ENCODE measurements around the gene NDUFS6.
A peak's percentile ranks its signal among the peaks of the same experiment; 100 is the strongest.

NDUFS6 gene

DNA sequence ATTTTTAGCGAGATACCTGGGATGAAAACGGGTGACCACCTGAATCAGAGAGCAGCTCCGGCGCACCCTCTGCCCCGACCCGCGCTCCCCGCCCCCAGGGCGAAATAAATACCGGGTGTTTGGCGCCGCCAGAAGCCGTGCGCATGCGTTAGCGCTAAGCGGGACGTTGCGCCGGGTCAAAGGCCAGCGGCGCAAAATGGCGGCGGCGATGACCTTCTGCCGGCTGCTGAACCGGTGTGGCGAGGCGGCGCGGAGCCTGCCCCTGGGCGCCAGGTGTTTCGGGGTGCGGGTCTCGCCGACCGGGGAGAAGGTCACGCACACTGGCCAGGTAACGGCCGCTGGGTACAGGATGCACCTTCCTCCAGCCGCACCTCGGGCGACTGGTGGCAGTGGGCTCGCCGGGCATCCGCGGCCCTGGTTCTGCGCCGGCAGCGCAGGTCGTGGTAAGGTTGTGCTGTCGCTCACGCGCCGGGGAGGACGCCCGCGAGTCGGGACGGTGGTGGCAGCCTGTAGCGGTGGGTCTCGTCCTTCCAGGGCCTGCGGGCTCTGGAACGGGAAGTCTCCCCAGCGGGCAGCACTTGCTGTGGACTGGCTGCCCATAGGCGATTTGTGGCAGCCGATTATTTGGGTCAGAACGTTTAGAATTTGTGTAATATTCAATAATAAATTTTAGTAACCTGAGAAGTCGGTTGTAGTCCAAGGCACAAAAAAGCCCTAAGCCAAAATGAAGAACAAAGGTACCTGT lies at the start of gene NDUFS6:
Gene NDUFS6, plus strand, starts transcription at position 186 of the 745 bp plus-strand sequence. Its CDS starts 11 bp downstream, at position 197.
- Histone ChIP-seq H3K4me1 (ENCODE audit: control insufficient read depth, insufficient read depth, low read length) (peaks cover 5% of the 10 kb centered on the region), H3K9ac (ENCODE audit: low read depth, low read length) (peak within 1 kb of the TSS; percentile 97), H3K4me3 (ENCODE audit: low read depth, low read length) (peak within 1 kb of the TSS; percentile 100), H3K27me3 (ENCODE audit: control insufficient read depth, insufficient read depth, low read length) (no peaks in the 10 kb centered on the region), H3K27ac (ENCODE audit: low read depth, low read length) (peak within 1 kb of the TSS; percentile 88), H3K9me3 (ENCODE audit: control insufficient read depth, insufficient read depth, low read length) (no peaks in the 10 kb centered on the region), H3K36me3 (ENCODE audit: control insufficient read depth, insufficient read depth, low read length) (peaks cover 65% of the 10 kb centered on the region)

DNA sequence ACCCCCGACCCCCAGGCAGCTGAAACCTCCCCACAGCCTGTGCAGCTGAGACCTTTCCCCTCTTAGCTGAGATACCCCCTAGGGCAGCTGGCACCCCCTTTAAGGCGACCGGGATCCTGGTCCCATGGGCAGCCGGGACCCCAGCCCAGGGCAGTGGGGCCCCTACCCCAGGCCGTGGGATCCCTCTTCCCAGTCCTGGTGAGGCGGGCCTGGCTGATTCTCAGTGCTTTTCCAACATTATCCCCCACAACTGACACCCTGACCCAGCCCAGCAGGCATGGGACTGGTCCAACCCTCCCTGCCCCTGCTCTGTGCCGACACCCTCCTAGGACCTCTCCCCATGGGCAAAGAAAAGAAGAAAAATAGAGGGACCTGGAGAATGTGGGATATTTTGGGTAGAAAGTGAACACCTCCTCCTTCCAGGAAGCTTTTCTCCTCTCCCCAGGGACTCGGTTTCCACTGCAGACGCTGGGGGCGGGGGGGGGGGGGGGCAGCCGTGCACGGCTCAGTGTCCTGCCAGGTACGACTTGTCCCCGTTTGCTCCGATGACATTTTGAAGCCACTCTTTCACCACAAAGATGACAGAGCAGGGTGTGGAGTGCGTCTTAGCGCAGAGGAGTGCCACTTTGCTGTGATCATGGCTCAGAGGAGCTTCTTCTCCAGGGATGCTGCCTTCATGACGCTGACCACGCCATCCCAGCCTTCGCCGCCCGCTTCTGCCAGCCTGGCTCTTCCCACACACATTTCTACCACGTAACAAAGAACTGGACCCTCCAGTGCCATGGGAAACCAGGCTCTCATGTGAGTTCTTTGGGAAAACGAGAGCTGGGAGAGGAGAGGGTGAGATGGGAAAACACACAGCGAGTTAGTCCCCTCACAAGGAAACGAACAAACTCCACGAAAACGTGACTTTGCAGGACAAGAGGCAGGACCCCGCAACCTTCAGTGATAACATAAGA lies 49.1 kb upstream of the NDUFS6 start:
- Histone ChIP-seq H3K9ac (ENCODE audit: low read depth, low read length) (no peak overlapping the region), H3K9me3 (ENCODE audit: control insufficient read depth, insufficient read depth, low read length) (no peaks in the 10 kb centered on the region), H3K27me3 (ENCODE audit: control insufficient read depth, insufficient read depth, low read length) (no peaks in the 10 kb centered on the region), H3K4me3 (ENCODE audit: low read depth, low read length) (no peak overlapping the region), H3K36me3 (ENCODE audit: control insufficient read depth, insufficient read depth, low read length) (no peaks in the 10 kb centered on the region), H3K4me1 (ENCODE audit: control insufficient read depth, insufficient read depth, low read length) (peaks cover 8% of the 10 kb centered on the region; the same call in 1 of the 2 replicates), H3K27ac (ENCODE audit: low read depth, low read length) (no peak overlapping the region)

DNA sequence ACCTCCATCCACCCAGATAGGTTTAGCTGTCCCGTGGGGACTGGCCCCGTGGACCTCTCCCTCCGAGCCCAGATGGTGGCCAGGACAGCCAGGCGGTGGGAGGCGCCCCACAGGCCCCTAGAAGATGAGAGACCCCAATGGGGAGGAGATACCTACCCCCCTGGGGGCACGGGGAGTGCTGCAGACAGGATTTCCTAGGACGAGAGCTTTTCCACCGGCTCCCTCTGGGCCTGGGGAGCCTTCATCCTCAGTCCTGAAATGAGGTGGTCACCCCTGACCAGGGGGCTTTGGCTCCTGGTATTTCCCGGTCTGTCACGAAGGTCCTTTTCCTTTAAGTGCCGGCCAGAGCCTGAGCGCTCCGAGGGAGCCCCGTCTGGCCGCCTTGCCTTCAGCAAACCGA lies 48.3 kb upstream of the NDUFS6 start:
- Histone ChIP-seq H3K9ac (ENCODE audit: low read depth, low read length) (no peak overlapping the region), H3K27me3 (ENCODE audit: control insufficient read depth, insufficient read depth, low read length) (no peaks in the 10 kb centered on the region), H3K36me3 (ENCODE audit: control insufficient read depth, insufficient read depth, low read length) (no peaks in the 10 kb centered on the region), H3K27ac (ENCODE audit: low read depth, low read length) (no peak overlapping the region), H3K9me3 (ENCODE audit: control insufficient read depth, insufficient read depth, low read length) (no peaks in the 10 kb centered on the region), H3K4me3 (ENCODE audit: low read depth, low read length) (no peak overlapping the region), H3K4me1 (ENCODE audit: control insufficient read depth, insufficient read depth, low read length) (peaks cover 8% of the 10 kb centered on the region; the same call in 1 of the 2 replicates)

DNA sequence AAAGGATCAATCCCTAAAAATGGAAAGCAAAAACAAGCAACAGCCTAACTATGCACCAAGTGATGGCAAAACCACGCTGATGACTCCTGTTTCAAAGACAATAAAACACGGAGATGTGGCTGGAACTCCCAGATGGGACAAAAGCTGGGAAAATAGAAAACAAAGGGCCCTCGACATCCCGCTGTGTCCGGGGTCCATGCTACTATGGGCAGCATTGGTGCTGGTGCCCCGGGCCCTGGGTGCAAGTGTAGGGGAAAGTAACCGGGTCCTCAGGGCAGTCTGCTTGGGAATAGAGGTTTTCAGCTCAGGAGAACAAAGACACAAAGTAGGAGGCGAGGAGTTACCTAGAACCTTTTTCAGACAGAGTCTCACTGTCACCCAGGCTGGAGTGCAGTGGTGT lies 47.7 kb upstream of the NDUFS6 start:
- H3K36me3 ChIP-seq (ENCODE audit: control insufficient read depth, insufficient read depth, low read length): no peaks in the 10 kb centered on the region
- no peak overlapping the region for H3K4me3 ChIP-seq (ENCODE audit: low read depth, low read length)
- H3K4me1 ChIP-seq (ENCODE audit: control insufficient read depth, insufficient read depth, low read length): peaks cover 8% of the 10 kb centered on the region; the same call in 1 of the 2 replicates
- no peak overlapping the region for H3K9ac ChIP-seq (ENCODE audit: low read depth, low read length)
- H3K27me3 ChIP-seq (ENCODE audit: control insufficient read depth, insufficient read depth, low read length): no peaks in the 10 kb centered on the region
- no peak overlapping the region for H3K27ac ChIP-seq (ENCODE audit: low read depth, low read length)
- H3K9me3 ChIP-seq (ENCODE audit: control insufficient read depth, insufficient read depth, low read length): no peaks in the 10 kb centered on the region

DNA sequence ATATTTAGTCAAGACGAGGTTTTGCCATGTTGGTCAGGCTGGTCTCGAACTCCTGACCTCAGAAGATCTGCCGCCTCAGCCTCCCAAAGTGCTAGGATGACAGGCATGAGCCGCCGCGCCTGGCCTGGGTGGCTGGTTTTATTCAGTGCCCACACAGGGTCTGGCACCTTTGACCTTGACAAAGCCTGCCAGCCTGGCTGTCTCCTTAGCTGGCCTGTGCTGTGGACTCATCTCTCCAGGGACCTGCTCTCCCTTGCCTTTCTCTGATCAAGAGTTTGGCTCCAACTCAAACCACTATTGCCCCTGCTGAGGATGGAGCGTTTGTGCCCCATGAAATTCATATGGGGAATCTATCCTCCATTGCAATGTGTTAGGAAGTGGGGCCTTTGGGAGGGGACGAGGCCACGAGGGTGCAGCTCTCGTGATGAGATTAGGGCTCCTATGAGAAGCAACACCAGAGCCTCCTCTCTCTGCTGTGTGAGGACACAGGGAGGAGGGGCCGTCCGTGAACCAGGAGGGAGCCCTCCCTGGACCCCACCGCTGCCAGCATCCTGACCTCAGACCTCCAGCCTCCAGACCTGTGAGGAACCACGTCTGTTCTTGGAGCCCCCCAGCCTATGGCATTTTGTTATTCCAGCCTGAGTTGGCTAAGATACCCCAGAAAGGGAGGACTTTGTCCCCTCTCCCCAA lies 46.5 kb upstream of the NDUFS6 start:
- no peak overlapping the region for H3K9ac ChIP-seq (ENCODE audit: low read depth, low read length)
- no peak overlapping the region for H3K27ac ChIP-seq (ENCODE audit: low read depth, low read length)
- peaks cover 8% of the 10 kb centered on the region; the same call in 1 of the 2 replicates for H3K4me1 ChIP-seq (ENCODE audit: control insufficient read depth, insufficient read depth, low read length)
- H3K9me3 ChIP-seq (ENCODE audit: control insufficient read depth, insufficient read depth, low read length): no peaks in the 10 kb centered on the region
- no peak overlapping the region for H3K4me3 ChIP-seq (ENCODE audit: low read depth, low read length)
- H3K27me3 ChIP-seq (ENCODE audit: control insufficient read depth, insufficient read depth, low read length): no peaks in the 10 kb centered on the region
- H3K36me3 ChIP-seq (ENCODE audit: control insufficient read depth, insufficient read depth, low read length): no peaks in the 10 kb centered on the region

DNA sequence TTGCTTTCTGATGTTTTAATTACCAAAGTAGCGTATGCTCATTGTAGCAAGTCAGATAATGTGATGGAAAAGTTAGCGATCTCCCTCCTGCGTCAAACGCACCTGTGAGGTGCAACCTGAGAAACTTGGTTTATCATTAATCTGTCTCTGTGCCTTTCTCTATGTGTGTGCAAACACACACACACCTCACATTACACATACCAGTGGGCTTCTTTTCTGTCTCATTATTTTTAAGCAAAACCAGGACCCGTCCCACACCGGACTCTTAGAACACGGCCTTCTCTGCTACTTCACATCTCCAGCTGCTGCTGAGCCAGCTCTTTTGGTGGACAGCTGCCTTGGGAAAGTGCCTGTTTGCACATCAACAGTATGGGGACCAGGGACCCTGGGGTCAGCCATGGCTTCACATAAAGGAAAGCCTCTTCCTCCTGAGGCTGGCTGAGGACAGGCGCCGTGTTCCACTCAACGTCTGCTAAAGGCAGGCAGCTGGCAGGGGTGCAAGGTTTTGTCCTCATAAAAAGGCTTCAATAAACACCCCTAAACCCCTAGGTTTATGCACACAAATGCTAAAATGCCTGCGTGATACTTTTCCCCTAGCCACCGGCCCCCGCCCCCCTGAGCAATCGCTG lies 45.8 kb upstream of the NDUFS6 start:
- H3K27ac ChIP-seq (ENCODE audit: low read depth, low read length): no peak overlapping the region
- no peaks in the 10 kb centered on the region for H3K9me3 ChIP-seq (ENCODE audit: control insufficient read depth, insufficient read depth, low read length)
- H3K4me3 ChIP-seq (ENCODE audit: low read depth, low read length): no peak overlapping the region
- H3K9ac ChIP-seq (ENCODE audit: low read depth, low read length): no peak overlapping the region
- no peaks in the 10 kb centered on the region for H3K36me3 ChIP-seq (ENCODE audit: control insufficient read depth, insufficient read depth, low read length)
- H3K4me1 ChIP-seq (ENCODE audit: control insufficient read depth, insufficient read depth, low read length): peaks cover 8% of the 10 kb centered on the region; the same call in 1 of the 2 replicates
- H3K27me3 ChIP-seq (ENCODE audit: control insufficient read depth, insufficient read depth, low read length): no peaks in the 10 kb centered on the region

DNA sequence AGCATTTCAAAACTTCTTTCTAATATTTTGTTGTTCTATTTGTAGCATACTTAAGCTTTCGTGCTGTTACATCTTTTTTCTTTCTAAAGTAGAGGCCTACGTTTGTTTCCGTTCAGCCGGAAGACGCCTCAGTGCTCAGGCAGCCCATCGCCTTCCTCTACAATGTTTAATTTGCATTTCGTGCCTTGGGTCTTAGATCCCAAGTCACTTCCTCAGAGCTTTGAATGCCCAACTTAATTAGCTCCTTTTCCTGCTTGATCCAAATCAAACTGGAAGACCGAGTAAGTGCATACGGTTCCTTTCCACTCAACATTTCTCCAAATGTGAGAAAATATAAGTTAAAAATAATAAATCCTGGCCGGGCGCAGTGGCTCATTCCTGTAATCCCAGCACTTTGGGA lies 44.7 kb upstream of the NDUFS6 start:
- Histone ChIP-seq H3K9ac (ENCODE audit: low read depth, low read length) (no peak overlapping the region), H3K27ac (ENCODE audit: low read depth, low read length) (no peak overlapping the region), H3K27me3 (ENCODE audit: control insufficient read depth, insufficient read depth, low read length) (no peaks in the 10 kb centered on the region), H3K36me3 (ENCODE audit: control insufficient read depth, insufficient read depth, low read length) (no peaks in the 10 kb centered on the region), H3K4me1 (ENCODE audit: control insufficient read depth, insufficient read depth, low read length) (peaks cover 8% of the 10 kb centered on the region; the same call in 1 of the 2 replicates), H3K9me3 (ENCODE audit: control insufficient read depth, insufficient read depth, low read length) (no peaks in the 10 kb centered on the region), H3K4me3 (ENCODE audit: low read depth, low read length) (no peak overlapping the region)

DNA sequence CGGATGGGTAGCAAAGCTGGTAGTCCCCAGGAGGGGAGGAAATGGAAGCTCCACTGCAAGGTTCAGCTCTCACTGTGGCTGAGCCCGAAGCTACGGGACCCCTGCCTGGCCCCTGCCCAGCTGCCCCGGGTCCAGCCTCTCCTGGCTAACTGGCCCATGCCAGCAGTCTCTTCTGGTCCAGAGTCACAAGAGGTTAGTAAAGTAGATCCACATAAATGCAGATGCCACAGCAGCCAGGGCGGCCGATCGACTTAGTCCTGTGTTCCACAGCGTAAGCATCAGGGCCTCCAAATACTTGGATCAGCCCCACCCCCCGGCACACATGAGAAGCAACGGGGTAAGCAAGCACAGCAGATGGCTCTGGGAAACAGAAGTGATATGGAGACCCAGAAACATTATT lies 43.7 kb upstream of the NDUFS6 start:
- Histone ChIP-seq H3K27me3 (ENCODE audit: control insufficient read depth, insufficient read depth, low read length) (no peaks in the 10 kb centered on the region), H3K4me1 (ENCODE audit: control insufficient read depth, insufficient read depth, low read length) (peaks cover 8% of the 10 kb centered on the region; the same call in 1 of the 2 replicates)

DNA sequence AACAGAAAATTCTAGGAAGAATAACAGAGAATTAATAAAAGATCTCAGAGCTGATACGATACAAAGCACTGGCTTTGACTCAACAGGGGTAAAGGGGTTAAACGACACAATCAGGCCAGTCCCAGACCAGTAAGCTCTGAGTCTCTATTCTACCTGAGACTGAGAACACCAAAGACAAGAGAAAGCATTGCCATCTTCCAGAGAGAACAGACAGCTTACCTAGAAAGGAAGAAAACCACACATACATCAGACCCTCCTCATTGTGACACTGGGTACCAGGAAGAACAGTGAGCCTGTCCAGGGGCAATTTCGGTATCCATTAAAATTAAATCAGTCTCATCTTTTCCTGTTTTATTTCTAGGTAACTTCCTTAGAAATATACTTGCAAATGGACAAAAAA lies 42.6 kb upstream of the NDUFS6 start:
- no peak overlapping the region for H3K4me3 ChIP-seq (ENCODE audit: low read depth, low read length)
- H3K9me3 ChIP-seq (ENCODE audit: control insufficient read depth, insufficient read depth, low read length): no peaks in the 10 kb centered on the region
- H3K27me3 ChIP-seq (ENCODE audit: control insufficient read depth, insufficient read depth, low read length): no peaks in the 10 kb centered on the region
- H3K9ac ChIP-seq (ENCODE audit: low read depth, low read length): no peak overlapping the region
- H3K4me1 ChIP-seq (ENCODE audit: control insufficient read depth, insufficient read depth, low read length): peaks cover 8% of the 10 kb centered on the region; the same call in 1 of the 2 replicates
- H3K36me3 ChIP-seq (ENCODE audit: control insufficient read depth, insufficient read depth, low read length): no peaks in the 10 kb centered on the region
- H3K27ac ChIP-seq (ENCODE audit: low read depth, low read length): no peak overlapping the region

More for the DNA sequence above, 43.7 kb upstream of the NDUFS6 start:
- H3K36me3 ChIP-seq (ENCODE audit: control insufficient read depth, insufficient read depth, low read length): no peaks in the 10 kb centered on the region
- no peak overlapping the region for H3K4me3 ChIP-seq (ENCODE audit: low read depth, low read length)
- no peak overlapping the region for H3K9ac ChIP-seq (ENCODE audit: low read depth, low read length)
- no peaks in the 10 kb centered on the region for H3K9me3 ChIP-seq (ENCODE audit: control insufficient read depth, insufficient read depth, low read length)
- H3K27ac ChIP-seq (ENCODE audit: low read depth, low read length): no peak overlapping the region

DNA sequence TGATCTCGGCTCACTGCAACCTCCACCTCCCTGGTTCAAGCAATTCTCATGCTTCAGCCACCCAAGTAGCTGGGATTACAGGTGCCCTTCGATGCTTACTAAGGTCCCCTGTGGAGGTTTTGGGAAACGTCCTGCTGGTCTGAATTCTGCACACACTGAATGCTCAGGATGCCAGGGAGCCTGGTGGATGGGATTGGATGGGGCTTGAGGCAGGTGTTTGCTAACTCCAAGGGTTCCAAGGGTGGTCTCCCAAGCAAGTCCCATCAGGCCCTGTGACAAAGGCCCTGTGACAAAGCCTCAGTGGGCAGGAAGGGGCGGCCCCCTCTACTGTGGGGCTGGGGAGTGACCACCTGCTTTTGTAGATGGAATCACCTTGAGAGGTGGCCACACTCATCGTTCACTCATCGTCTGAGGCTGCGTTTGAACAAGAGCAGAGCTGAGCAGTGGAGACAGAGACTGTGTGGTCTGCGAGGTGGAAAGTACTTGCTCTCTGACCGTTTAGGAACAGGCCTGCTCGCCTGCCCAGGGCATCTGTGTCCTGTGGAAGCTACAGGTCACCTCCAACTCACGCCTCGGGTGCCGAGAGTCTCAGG lies 41.7 kb upstream of the NDUFS6 start:
- Histone ChIP-seq H3K4me1 (ENCODE audit: control insufficient read depth, insufficient read depth, low read length) (peaks cover 8% of the 10 kb centered on the region; the same call in 1 of the 2 replicates), H3K27me3 (ENCODE audit: control insufficient read depth, insufficient read depth, low read length) (no peaks in the 10 kb centered on the region)

More for the DNA sequence above, 41.7 kb upstream of the NDUFS6 start:
- H3K4me3 ChIP-seq (ENCODE audit: low read depth, low read length): no peak overlapping the region
- no peak overlapping the region for H3K27ac ChIP-seq (ENCODE audit: low read depth, low read length)
- no peaks in the 10 kb centered on the region for H3K36me3 ChIP-seq (ENCODE audit: control insufficient read depth, insufficient read depth, low read length)
- H3K9ac ChIP-seq (ENCODE audit: low read depth, low read length): no peak overlapping the region
- no peaks in the 10 kb centered on the region for H3K9me3 ChIP-seq (ENCODE audit: control insufficient read depth, insufficient read depth, low read length)

All from HUES48 (cell line).